Epithelial cell of esophagus (primary cell): ENCODE measurements around the gene CCSER2.

Experiments
- DNase-seq: peaks from one replicate; pipeline ENCODE4 v3.0.0; 2010; ENCODE audit warnings: low read depth
- H3K4me3 ChIP-seq: 2 replicates; pipeline ENCODE4 v1.5.1; 2011; ENCODE audit warnings: mild to moderate bottlenecking, low read length, control low read depth
- CTCF ChIP-seq: IDR thresholded peaks from 2 replicates; pipeline ENCODE4 v1.5.1; 2011; ENCODE audit warnings: low read depth, mild to moderate bottlenecking, low read length, control low read depth, inconsistent platforms; ENCODE audit not compliant: insufficient read depth; ENCODE audit errors: missing control alignments

CCSER2 gene

GRCh38 chr10:84390364-84390763 is 62.0 kb downstream of the CCSER2 start:
- TF ChIP-seq CTCF: no peak
- DNase-seq: no peak
- H3K4me3 ChIP-seq: no peak overlapping the region

GRCh38 chr10:84391326-84391725 is 62.9 kb downstream of the CCSER2 start:
- TF ChIP-seq CTCF: no peak
- H3K4me3 ChIP-seq: no peak overlapping the region
- DNase-seq: no peak

GRCh38 chr10:84392181-84392580 is 63.8 kb downstream of the CCSER2 start:
- no peak for DNase-seq
- no peak for TF ChIP-seq CTCF
- no peak overlapping the region for H3K4me3 ChIP-seq

DNA sequence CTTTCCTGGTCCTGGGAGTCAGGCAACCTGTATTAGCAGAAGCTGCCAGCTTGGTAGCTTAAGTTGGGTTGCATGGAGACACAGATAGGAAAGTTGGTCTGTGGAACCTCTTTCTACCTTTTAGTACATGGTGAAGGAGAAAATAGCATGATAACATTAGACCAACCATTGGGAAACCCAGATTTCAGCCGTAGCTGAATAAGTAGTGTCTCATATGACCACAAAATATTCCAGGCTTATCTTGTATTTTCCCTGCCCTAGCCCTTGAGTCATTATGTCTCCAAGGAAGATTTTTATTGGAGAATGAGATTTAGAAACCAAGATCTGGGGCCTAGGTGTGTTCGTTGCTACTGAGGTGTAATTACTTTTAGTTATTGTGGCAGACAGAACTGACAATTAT is 67.2 kb downstream of the CCSER2 start:
- DNase-seq: no peak
- no peak overlapping the region for H3K4me3 ChIP-seq
- TF ChIP-seq CTCF: no peak

- H3K4me3 ChIP-seq: no peak overlapping the region
- no peak for TF ChIP-seq CTCF
- peak; percentile 47 for DNase-seq
These were observed 69.4 kb downstream of the CCSER2 start for GRCh38 chr10:84397735-84398144.

GRCh38 chr10:84398696-84399095 is 70.3 kb downstream of the CCSER2 start:
- TF ChIP-seq CTCF: no peak
- no peak for DNase-seq
- no peak overlapping the region for H3K4me3 ChIP-seq

DNA sequence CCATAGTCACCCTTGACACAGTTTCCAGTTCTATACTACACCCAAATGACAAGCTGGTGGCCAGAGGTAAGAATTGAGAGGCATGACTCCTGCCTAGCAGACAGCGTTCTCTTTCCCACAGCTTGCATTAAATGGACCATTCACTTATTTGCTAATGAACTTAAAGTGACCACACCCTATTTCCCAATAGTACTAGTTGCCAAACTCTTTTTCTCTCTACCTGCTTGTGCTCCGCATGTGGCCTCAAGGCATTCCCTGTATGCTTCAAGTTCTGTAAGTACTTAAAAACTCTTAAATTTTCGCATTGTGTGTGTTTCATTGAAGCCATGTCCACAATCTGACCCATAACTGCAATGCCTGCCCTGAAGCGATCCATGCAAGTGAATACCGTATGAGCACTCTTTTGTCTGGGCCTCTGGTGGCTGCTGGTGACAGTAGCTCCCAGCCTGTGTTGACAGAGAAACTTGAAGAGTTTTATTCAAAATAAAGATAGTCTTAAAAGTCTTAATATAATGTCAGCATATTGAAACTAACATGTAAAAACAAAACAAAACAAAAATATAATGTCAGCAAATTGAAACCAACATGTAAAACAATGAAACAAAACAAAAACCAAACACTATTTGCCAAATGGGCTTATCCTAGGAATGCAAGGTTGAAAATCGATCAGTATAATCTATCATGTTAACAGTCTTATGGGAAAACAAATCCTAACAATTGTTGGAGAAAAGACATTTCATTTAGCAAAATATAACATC is 73.6 kb downstream of the CCSER2 start:
- DNase-seq: peak; percentile 88
- no peak overlapping the region for H3K4me3 ChIP-seq
- no peak for TF ChIP-seq CTCF
